Measurements from ENCODE around the gene TMEM179.
"Not testable (repeated sequence)": the region's sequence is repeated elsewhere in the genome, so short reads cannot be mapped to it uniquely, and the experiment has no call there.

Gene TMEM179

DNA sequence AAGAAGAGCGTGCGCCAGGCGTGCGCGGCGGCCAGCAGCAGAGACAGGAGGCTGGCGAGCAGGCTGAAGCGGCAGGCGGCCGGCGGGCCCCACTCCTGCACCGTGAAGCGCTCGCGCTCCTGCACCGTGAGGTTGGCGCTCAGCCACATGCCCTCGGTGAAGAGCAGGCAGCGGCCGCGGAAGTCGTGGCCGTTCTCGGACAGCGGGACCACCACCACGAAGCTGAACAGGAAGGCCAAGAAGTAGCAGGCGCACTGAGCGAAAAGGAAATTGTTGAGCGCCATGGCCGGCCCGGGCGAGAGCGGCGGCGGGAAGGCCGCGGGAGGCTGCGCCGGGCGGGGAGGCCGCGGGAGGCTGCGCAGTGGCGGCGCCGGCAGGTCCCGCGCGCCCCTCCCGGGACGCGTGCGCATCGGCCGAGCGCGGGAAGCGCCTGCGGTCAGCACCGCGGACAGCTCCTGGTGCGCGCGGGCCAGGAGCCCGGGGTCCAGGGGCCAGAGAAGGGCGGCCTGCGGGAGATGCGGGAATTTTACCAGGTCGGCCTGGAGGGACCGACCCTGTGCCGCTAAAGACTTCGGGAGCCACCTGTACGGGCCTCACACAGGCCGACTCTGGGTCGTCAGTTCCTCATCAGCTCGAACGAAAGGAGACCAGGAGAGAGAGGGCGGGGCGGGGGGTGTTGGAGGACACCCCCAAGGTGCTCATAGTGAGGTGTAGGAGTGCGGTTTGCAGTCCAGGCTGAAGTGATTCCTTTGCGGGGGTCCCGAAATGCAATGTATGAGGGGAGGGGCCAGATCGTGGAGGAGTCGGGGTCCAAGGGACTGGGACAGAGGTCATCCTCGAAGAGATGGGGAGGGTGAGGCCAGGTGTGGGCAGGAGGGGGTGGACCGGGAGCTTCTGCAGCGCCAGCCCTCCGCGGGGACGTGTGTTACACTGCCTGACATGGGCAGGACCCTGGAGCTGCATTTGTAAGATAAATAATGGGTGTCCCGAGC, at the start of gene TMEM179:
Gene TMEM179 (minus strand): TSS at position 315 of the 992 bp plus-strand sequence. CDS start 31 bp downstream, at position 284.
- no peak for DNase-seq (ENCODE audit: low spot score)

DNA sequence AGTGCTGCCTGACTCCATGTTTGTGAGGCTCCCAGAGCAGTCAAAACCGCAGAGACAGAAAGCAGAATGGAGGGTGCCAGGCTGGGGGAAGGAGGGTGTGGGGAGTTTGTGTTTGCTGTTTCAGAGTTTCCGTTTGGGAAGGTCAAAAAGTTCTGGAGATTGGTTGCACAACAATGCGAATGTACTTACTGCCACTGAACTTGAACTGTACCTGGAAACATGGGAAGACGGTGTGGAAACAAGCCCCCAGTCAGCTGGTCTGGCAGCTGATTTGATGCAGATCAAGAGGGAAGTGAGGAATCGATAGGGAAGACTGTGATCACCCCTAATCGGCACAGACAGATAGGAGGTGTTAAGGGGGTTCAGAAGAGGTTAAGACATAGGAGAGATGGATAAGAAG, 49.5 kb upstream of the TMEM179 start:
- DNase-seq (ENCODE audit: low spot score), result no peak

DNA sequence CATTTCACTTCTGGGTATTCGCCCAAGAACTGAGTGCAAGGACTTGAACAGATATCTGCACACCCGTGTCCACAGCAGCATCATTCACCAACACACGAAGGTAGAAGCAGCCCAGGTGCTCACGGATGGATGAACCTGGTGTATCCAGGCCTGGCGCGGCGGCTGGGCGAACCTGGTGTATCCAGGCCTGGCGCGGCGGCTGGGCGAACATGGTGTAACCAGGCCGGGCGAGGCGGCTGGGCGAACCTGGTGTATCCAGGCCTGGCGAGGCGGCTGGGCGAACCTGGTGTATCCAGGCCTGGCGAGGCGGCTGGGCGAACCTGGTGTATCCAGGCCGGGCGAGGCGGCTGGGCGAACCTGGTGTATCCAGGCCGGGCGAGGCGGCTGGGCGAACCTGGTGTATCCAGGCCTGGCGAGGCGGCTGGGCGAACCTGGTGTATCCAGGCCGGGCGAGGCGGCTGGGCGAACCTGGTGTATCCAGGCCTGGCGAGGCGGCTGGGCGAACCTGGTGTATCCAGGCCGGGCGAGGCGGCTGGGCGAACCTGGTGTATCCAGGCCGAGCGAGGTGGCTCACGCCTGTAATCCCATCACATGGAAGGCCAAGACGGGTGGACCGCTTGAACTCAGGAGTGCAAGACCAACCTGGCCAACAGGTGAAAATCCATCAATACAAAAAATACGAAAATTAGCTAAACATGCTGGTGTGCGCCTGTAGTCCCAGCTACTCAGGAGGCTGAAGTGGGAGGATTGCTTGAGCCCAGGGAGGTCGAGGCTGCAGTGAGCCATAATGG, 48.8 kb upstream of the TMEM179 start:
- DNase-seq (ENCODE audit: low spot score), result not testable (repeated sequence)

DNA sequence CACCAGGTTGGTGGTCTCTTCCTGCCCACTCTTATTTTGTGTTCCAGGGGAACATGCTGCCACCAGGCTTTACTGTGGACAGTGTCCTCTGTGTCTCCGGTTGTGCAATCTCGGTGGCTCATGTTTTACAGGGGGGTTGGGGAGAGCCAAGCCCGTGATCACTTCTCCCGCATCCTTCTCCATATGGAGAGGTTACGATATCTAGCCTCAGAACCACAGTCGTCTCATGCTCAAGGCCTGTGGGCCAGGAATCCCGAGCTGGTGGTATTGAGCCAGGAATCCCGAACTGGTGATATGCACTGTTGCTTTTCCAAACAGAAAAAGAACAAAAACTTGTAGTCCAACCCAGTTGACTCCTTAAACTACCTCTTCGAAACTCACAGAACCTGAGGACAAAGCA, 47.8 kb upstream of the TMEM179 start:
- no peak for DNase-seq (ENCODE audit: low spot score)

DNA sequence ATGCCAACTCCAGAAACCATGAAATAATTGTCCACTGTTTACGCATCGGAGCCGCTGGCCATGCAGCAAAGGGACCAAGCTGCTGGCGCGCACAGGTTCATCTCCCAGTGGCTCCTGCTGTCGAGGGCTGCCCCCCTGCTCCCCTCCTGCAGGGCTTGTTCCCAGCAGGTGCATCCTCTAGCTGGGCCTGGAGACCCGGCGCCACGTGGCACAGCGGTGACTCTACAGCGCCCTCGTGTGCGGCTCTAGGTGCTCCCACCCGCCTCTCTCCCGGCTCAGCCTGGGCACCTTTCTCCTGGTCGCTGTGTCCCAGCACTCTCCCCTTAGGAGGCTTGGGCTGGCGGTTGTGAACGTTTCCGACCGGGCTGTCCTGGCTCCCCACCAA, 47.3 kb upstream of the TMEM179 start:
- no peak for DNase-seq (ENCODE audit: low spot score)

DNA sequence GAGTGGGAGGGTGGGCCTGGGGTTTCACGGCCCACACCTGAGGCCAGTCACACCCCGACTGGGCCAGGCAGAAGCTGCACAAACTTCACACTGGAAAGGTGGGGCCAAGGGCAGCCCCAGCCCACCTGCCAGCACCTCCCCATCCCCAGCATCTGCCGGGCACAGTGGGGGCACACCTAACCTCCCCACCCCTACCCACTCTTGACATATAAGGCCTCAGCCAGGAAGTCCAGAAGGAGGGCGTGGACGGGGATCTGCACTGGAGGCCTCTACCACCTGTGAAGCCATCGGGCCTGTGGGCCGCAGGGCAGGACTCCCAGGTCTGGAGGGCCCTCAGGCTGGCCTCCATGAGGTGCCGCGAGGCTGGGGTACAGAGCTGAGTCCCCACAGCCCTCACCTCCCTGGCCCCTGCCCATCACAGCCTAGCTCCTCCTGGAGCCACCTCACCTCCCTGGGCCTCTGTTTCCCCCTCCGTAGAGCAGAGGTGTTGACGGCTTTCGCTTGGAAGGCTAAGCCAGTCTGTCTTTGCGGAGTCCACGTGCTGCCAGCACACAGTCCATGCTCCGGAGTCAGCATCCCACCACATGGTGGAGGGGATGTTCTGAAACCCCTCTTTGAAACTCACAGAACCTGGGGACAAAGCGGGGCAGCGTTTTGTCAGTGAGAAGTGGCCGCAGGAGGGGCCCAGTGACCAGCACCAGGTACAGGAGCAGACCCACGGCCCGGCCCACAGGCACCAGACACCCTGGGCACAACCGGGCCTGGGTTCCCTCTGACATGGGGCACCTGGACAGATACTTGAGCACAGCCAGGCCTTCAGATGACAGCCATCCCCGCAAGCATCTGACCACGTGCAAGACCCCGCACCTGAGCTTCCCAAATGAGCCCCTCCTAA, 46.7 kb upstream of the TMEM179 start:
- DNase-seq (ENCODE audit: low spot score), result no peak

DNA sequence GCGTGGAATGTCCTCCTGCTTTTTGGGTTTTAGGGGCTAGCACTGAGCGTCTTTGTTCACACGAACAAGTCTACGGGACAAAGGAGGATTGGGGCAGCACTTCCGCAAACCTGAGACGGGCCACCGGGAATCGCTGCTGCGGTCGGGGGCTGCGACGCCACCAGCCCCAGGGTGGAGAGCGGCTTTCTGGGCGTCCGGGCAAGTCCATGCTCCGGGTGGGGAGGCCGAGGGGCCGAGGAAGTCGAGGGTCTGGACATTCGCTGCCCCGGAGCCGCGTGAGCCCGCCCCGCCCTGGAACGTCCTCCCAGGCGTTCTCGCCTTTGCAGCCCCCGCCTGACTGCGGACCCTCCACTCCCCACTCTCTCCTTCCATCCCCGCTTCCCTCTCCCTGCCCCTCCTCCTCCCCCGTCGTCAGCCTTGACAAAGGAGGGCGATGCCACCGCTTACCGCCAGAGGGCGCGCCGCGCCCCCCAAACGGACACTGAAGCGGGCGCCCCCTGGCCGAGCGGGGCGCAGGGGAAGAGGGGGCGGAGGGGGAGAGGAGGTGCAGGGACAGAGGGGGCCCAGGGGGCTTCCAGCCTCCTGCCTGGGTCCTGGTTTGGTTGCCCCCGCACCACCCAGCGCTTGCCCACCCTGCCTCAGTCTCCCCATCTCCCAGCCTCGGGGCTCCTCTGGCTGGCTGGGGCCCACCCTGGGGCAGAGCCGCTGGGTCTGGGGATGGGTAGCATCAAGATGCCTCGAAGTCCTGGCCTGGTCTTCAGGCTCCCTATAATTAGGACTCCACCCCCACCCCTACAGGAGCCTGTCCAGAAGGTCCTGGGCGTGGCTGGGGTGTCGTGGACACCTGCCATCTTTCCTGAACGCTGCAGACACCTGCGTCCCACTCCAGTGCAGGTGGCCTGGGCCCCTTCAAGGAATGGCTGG, 45.7 kb upstream of the TMEM179 start:
- DNase-seq (ENCODE audit: low spot score), result no peak

DNA sequence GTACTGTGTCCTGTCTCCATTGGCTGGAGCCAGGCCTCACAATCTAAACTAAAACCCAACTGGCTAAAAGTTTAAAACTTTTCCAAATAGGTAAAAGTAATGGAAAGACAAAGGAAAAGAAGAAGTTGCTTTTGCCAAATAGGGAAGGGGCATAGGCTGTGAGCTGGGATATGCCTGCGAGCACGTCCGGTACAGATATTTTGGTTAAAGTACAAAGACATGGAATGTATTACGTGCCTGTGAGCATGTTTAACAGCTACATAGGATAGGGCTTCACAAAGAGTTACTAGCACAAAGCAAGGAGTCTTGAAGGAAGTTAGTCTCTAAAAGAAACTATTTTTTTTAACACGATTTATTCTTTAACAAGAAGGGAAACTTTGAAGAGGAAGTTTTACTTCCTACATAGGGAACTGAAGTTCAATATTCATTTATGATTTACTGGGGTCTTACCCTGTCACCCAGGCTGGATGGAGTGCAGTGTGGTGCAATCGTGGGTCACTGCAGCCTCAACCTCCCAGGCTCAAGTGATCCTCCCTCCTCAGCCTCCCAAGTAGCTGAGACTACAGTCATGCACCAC, 43.0 kb upstream of the TMEM179 start:
- no peak for DNase-seq (ENCODE audit: low spot score)

DNA sequence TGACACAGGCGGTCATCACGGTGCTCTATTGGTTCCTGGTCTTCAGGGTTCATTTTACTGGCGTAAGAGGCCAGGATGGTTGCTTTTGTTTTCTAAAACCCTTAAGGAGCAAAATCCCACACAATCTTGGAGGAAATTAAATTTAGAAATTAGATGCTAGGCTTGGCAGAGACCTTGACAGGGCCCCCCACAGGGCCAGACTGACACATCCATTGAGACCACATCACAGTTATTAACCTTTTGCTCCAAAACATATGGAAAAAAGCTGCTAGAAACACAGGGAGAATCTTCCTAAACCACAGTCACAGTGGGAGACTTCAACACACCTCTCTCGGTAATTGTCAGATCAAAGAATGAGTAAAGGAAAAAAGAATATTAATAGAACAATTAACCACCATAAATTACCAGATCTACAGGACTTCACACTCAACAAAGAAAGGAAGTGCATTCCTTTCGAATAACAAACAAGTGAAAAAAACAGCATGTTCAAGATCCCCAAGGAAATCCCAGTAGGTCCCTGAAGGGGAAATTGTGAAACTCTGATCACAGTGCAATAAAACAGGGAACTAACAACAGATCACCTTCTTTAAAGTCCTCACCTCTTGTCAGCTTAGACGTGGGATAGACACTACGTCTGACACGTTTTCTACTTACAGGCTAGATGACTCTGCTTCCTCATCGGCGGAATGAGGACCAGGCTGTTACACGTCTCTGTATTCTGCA, 40.2 kb upstream of the TMEM179 start:
- DNase-seq (ENCODE audit: low spot score), result no peak

DNA sequence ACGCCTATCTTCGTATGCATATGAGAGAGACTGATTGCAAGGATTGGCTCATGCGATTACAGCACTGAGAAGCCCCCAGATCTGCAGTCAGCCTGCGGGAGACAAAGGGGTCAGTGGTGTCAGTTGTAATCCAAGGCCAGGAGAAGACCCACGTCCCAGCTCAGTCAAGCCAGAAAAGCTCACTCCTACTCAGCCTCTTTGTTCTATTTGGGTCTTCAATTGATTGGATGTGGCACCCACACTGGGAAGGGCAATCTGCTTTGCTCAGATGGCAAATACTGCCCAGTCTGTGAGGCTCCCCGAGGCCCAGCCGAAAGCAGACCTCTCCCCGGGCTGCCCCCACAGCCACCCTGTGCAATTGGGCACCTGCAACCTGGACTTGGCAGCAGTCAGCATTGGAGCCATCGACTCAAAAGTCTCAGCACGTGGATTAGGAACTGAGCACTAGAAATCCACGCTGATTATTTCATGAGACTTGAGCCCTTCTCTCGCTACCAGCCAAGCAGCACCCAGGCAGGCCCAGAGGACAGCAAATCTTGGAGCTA, 39.6 kb upstream of the TMEM179 start:
- no peak for DNase-seq (ENCODE audit: low spot score)

DNA sequence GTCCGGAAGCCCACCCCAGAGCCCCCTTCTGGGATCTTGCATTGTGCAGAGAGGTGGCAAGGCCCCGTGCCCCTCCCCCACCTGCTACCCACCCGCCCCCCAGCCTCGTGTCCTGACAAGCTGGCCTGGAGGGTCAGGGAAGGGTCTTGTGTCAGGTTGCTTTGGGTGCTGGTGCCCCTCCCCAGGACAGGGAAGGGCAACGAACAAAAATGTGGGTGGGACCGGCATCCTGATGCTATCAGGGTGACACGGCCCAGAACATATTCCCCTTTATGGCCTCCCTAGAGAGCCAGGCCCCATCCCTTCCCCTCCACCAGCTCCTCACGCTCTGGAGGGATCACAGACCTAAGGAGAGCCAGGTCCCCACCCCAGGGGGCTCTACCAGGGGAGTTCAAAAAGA, 38.7 kb upstream of the TMEM179 start:
- DNase-seq (ENCODE audit: low spot score), result no peak

DNA sequence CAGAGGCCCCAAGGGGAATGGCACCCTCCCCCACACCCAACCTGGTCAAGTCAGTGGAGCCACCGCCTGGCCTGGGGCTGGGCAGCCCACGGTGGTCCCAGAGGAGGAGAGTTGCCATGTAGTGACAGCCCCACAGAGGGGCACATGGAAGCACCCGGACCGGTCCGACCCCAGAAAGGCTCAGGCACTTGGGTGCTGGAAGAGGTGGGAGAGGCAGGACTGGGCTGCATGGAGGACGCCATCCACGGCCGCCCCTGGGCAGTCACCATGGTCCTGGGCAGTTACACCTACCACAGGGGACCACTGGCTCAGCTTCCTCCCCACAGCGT, 37.9 kb upstream of the TMEM179 start:
- DNase-seq (ENCODE audit: low spot score), result no peak

DNA sequence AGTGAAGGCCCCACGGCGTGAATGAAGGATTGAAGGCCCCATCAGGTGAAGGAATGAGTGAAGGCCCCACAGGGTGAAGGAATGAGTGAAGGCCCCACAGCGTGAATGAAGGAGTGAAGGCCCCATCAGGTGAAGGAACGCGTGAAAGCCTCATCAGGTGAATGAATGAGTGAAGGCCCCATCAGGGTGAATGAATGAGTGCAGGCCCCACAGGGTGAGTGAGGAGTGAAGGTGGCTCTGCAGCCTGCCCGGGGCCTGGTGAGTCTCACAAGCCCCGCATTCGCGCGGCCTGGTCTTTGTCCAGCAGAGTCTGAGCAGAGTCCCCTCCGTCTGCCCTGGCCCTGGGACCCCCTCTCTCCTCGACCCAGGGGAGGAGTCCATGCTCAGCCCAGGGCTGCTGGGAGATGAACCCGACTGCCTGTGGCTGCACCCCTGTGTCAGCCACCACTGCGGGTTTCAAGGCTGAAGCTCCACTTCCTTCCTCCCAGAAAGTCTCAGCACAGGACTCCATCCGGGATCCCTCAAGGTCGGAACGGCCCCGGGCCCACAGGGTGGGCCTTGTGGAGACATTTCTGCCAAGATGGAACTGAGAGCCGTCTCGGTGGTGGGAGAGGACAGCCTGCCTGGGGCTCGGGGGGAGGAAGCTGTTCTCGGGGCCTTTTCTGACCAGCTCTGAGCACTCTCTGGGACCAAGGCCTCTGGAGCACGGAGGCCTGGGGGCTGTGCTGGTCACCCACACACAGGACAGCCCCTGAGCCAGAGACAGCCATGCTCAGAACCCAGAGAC, 37.4 kb upstream of the TMEM179 start:
- DNase-seq (ENCODE audit: low spot score), result no peak

DNA sequence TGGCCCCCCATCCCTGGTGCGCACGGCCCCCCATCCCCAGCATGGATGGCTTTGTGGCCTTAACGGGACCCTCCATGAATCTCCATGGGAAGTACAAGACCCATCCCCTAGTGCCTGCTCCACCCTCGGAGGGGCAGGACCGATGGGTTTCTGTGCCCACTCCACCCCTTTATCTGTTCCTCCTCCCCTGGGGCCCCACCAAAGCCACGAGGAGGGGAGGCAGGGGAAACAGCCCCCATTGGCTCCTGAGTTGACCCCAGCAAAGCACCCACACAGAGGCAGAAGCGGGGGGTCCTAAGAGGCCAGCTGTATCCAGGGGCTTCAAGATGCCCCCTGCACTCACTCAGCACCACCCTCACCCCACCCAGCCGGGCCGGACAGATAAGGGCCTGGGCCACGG, 36.1 kb upstream of the TMEM179 start:
- DNase-seq (ENCODE audit: low spot score), result no peak

DNA sequence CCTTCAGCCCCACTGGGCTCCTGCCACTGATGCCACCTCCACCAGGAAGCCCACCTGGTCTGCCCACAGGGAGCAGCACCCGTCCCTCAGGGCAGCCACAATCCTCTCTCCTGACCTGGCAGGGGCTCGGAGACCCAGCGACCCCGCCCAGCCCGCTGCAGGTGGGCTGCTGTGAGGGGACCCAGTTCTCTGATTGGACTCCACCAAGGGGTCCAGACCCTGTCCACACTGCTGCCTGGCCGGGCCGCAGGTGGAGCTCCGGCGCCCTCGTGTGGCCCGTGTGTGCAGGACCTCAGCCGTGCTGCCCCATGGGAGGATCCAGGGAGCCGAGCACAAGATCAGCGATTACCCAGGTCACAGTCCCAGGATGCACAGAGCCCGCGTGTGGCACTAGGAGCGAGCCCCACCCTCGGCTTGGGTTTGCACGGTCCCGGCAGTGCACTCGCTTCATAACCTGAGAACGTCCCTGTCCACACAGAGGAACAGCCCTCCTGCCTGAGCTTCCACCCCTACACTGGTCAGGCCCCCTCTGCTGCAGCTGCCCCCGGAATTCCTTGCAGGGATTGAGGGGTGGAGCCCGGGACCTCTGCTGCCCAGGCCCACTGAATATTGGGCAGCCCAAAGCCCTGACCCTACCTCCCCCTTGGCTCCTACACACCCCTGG, 35.4 kb upstream of the TMEM179 start:
- DNase-seq (ENCODE audit: low spot score), result peak; percentile 81

DNA sequence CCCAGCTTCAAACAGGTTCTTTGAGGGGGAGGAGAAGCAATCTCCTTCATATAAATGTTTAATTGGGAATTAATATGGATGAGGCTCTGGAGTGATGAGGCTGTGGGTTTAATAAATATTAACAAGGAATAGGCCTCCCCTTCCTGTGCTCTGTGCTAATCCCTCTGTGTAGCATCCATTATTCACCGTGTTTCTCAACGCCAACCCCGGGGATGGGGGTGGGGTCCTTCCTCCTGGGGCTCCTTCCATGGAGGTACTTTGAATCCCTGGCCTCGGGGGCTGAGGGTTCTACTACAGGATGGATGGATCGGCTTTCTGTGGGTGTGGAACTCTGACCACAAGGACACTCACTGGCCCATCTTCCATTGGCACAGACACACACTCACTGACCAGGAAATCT, 34.9 kb upstream of the TMEM179 start:
- no peak for DNase-seq (ENCODE audit: low spot score)

DNA sequence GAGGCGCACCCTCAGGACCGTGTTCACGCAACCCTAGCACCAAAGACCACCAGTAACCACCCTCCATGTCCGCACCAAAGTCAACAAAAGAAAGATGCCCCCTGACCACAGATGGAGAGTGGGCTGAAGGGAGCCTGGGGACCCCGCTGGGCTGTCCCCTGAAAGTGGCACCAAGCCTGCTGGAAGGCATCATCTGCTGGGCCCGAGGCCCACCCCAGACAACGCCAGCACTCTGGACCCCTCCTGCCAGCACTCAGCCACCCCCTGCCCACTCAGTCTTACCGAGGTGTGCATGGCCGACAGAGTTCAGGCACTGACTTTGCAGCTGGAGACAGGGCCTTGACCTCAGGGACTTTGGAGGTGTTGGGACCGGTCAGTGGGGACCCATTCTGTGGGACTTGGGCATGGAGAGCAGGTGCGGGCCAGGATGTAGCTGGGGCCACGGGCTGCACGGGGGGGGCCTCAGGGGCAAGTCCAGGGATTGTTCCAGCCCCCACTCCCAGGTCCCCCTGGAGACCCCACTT, 34.4 kb upstream of the TMEM179 start:
- DNase-seq (ENCODE audit: low spot score), result no peak

DNA sequence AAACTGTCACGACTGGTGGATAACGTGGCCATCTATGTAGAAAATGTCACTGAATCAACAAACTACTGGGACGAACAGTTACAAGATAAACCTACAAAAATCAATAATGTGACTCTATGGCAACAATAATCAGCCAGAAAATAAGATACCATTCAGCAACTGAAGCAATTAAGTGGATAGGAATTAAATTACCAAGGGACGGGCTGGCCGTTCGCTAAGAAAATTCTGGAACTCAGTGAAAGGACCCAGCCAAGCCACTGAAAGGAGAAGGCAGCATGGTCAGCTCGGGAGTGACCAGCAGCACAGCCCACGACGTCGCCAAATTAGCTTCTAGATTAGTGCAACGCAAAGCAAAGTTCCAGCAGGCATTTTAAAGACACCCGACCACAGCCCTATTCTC, 33.6 kb upstream of the TMEM179 start:
- DNase-seq (ENCODE audit: low spot score), result no peak

Data from SW480 (cell line).